SK-N-SH (cell line): ENCODE measurements around the gene CKS1B.

ENCODE experiments used
- FOXM1 ChIP-seq: IDR thresholded peaks from 2 replicates; pipeline ENCODE4 v1.4.0; 2012; ENCODE audit warnings: low read depth, mild to moderate bottlenecking
- JUND ChIP-seq: IDR thresholded peaks from 2 replicates; pipeline ENCODE4 v1.4.0; 2012
- MXI1 ChIP-seq: IDR thresholded peaks from 2 replicates; pipeline ENCODE4 v1.6.1; 2012; ENCODE audit warnings: mild to moderate bottlenecking, low read depth, low read length, improper control_type of control experiment
- RAD21 ChIP-seq: IDR thresholded peaks from 2 replicates; pipeline ENCODE4 v1.6.1; 2012; ENCODE audit warnings: mild to moderate bottlenecking, low read length
- RFX5 ChIP-seq: IDR thresholded peaks from 2 replicates; pipeline ENCODE4 v1.6.1; 2012; ENCODE audit warnings: mild to moderate bottlenecking, improper control_type of control experiment, low read length
- SMC3 ChIP-seq: IDR thresholded peaks from 2 replicates; pipeline ENCODE4 v1.6.1; 2012; ENCODE audit warnings: low read depth, low read length, improper control_type of control experiment
- TAF1 ChIP-seq: IDR thresholded peaks from 2 replicates; pipeline ENCODE4 v1.6.1; 2012; ENCODE audit warnings: low read depth, mild to moderate bottlenecking, low read length, moderate library complexity, borderline replicate concordance
- TCF12 ChIP-seq: IDR thresholded peaks from 2 replicates; pipeline ENCODE4 v1.4.0; 2012
- TEAD4 ChIP-seq: IDR thresholded peaks from 2 replicates; pipeline ENCODE4 v1.4.0; 2012; ENCODE audit warnings: mild to moderate bottlenecking, borderline replicate concordance; ENCODE audit not compliant: insufficient read depth
- TF ChIP-seq, protein P1 (sequence below): fragments of 200-600 bp; sonication (generic); IDR thresholded peaks from 2 replicates; pipeline ENCODE4 v1.6.1; 2017; ENCODE audit warnings: antibody characterized with exemption, mild to moderate bottlenecking, moderate library complexity
- TF ChIP-seq, protein P2 (sequence below): fragments of 150-350 bp; IDR thresholded peaks from 2 replicates; pipeline ENCODE4 v1.6.1; 2016; ENCODE audit warnings: mild to moderate bottlenecking, low read depth, low read length
- TF ChIP-seq, protein P3 (sequence below): IDR thresholded peaks from 2 replicates; pipeline ENCODE4 v1.4.0; 2012; ENCODE audit warnings: low read depth, borderline replicate concordance
- TF ChIP-seq, protein P4 (sequence below): IDR thresholded peaks from 2 replicates; pipeline ENCODE4 v1.4.0; 2012; ENCODE audit warnings: low read depth, borderline replicate concordance

DNA sequence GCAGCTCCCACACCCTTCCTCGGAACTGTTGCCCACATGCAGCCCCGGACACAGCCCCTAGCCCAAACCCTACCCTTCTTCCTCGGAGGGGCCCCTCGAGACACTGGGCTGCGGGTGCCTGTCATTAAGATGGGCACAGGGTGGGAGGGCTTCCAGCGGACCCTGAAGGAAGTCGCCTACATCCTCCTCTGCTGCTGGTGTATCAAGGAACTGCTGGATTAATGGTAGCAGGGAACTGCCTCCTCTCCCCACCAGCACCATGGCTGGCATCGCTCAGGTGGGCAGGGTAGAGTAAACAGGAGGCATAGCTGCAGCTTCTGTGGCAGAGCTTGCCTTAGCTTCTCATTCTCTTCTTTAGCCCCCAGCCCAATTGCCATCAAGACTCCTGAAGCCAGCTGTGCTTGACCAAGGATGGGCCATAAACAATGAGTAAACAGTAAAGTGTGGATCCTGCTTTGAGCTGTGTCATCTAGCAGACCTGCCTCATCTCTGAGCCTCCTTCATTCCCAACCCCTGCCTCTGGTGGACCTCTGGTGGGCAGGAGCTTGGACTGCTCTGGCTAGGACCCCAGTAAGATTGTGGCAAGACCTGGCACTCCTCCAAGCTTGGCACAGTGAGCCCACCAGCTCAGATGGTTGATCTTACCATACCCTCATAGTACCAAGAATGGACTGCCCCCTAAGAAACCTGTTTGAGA lies 19.2 kb downstream of the CKS1B start, which contains the start of gene LENEP:
- TF ChIP-seq, protein P1, sequence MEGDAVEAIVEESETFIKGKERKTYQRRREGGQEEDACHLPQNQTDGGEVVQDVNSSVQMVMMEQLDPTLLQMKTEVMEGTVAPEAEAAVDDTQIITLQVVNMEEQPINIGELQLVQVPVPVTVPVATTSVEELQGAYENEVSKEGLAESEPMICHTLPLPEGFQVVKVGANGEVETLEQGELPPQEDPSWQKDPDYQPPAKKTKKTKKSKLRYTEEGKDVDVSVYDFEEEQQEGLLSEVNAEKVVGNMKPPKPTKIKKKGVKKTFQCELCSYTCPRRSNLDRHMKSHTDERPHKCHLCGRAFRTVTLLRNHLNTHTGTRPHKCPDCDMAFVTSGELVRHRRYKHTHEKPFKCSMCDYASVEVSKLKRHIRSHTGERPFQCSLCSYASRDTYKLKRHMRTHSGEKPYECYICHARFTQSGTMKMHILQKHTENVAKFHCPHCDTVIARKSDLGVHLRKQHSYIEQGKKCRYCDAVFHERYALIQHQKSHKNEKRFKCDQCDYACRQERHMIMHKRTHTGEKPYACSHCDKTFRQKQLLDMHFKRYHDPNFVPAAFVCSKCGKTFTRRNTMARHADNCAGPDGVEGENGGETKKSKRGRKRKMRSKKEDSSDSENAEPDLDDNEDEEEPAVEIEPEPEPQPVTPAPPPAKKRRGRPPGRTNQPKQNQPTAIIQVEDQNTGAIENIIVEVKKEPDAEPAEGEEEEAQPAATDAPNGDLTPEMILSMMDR: no peak
- no peak for TF ChIP-seq RAD21
- no peak for TF ChIP-seq JUND
- TF ChIP-seq TCF12: no peak
- TF ChIP-seq SMC3: no peak
- no peak for TF ChIP-seq RFX5
- no peak for TF ChIP-seq FOXM1
- no peak for TF ChIP-seq TAF1
- TF ChIP-seq, protein P2, sequence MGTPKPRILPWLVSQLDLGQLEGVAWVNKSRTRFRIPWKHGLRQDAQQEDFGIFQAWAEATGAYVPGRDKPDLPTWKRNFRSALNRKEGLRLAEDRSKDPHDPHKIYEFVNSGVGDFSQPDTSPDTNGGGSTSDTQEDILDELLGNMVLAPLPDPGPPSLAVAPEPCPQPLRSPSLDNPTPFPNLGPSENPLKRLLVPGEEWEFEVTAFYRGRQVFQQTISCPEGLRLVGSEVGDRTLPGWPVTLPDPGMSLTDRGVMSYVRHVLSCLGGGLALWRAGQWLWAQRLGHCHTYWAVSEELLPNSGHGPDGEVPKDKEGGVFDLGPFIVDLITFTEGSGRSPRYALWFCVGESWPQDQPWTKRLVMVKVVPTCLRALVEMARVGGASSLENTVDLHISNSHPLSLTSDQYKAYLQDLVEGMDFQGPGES: no peak
- TF ChIP-seq TEAD4: no peak
- no peak for TF ChIP-seq MXI1
- TF ChIP-seq, protein P3, sequence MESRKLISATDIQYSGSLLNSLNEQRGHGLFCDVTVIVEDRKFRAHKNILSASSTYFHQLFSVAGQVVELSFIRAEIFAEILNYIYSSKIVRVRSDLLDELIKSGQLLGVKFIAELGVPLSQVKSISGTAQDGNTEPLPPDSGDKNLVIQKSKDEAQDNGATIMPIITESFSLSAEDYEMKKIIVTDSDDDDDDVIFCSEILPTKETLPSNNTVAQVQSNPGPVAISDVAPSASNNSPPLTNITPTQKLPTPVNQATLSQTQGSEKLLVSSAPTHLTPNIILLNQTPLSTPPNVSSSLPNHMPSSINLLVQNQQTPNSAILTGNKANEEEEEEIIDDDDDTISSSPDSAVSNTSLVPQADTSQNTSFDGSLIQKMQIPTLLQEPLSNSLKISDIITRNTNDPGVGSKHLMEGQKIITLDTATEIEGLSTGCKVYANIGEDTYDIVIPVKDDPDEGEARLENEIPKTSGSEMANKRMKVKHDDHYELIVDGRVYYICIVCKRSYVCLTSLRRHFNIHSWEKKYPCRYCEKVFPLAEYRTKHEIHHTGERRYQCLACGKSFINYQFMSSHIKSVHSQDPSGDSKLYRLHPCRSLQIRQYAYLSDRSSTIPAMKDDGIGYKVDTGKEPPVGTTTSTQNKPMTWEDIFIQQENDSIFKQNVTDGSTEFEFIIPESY: no peak
- TF ChIP-seq, protein P4, sequence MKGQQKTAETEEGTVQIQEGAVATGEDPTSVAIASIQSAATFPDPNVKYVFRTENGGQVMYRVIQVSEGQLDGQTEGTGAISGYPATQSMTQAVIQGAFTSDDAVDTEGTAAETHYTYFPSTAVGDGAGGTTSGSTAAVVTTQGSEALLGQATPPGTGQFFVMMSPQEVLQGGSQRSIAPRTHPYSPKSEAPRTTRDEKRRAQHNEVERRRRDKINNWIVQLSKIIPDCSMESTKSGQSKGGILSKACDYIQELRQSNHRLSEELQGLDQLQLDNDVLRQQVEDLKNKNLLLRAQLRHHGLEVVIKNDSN: no peak
